NCI-H82 (cell line): ENCODE data around the gene SPTLC2.

ENCODE experiments used
- DNase-seq: peaks from one replicate; lab custom pipeline; 2025; lab: John Stamatoyannopoulos, UW

Gene SPTLC2

GRCh38 chr14:77469067-77469505 is 147.4 kb downstream of the SPTLC2 start:
- DNase-seq, result no peak

GRCh38 chr14:77467801-77468200 is 148.6 kb downstream of the SPTLC2 start:
- DNase-seq, result no peak

- peak; percentile 77 for DNase-seq
These were observed 157.2 kb downstream of the SPTLC2 start for GRCh38 chr14:77459072-77459723.

GRCh38 chr14:77458249-77458950 is 158.0 kb downstream of the SPTLC2 start:
- DNase-seq, result peak; percentile 50

- DNase-seq, result peak; percentile 99
These were observed 158.8 kb downstream of the SPTLC2 start, which contains the start of the genes AHSA1 and VIPAS39 for GRCh38 chr14:77457522-77458248. Gene AHSA1, plus strand, starts transcription at chr14:77458093. Its CDS starts 97 bp downstream, at chr14:77458190. Gene VIPAS39, minus strand, starts transcription at chr14:77457601. Its CDS starts 3,499 bp downstream, at chr14:77454102.

- no peak for DNase-seq
These were observed 159.3 kb downstream of the SPTLC2 start for GRCh38 chr14:77457115-77457521.
